Skeletal muscle tissue (tissue), 4 donors: ENCODE results near the gene C11orf21. TPM values are rescaled to one million over a fixed set of nuclear protein-coding genes. Genes with fewer than 3 reads are reported as not detected.
"Not testable (repeated sequence)": the region's sequence is repeated elsewhere in the genome, so short reads cannot be mapped to it uniquely, and the experiment has no call there.

Experiments used
- H3K27ac ChIP-seq: one replicate; pipeline ENCODE4 v1.7.0; 2013; ENCODE audit warnings: mild to moderate bottlenecking, low read depth, low read length, inconsistent platforms
- H3K27me3 ChIP-seq, 3 donors: one replicate each; pipeline ENCODE4 v1.7.0; 2013; ENCODE audit warnings: low read length in 3 of 3; ENCODE audit not compliant: control insufficient read depth in 3 of 3, insufficient read depth in 3 of 3
- H3K36me3 ChIP-seq, 3 donors: one replicate each; pipeline ENCODE4 v1.7.0; 2013; ENCODE audit warnings: low read length in 3 of 3; ENCODE audit not compliant: control insufficient read depth in 3 of 3, insufficient read depth in 3 of 3
- H3K4me1 ChIP-seq, 3 donors: one replicate each; pipeline ENCODE4 v1.7.0; 2013; ENCODE audit warnings: low read length in 3 of 3, mild to moderate bottlenecking in 3 of 3; ENCODE audit not compliant: control insufficient read depth in 3 of 3, insufficient read depth in 3 of 3
- H3K4me3 ChIP-seq, 3 donors: one replicate each; pipeline ENCODE4 v1.7.0; 2013; ENCODE audit warnings: low read length in 3 of 3
- H3K9ac ChIP-seq, 3 donors: one replicate each; pipeline ENCODE4 v1.7.0; 2013; ENCODE audit warnings: low read length in 3 of 3, mild to moderate bottlenecking in 3 of 3, moderate library complexity in 2 of 3, low read depth in 1 of 3
- H3K9me3 ChIP-seq, 3 donors: one replicate each; pipeline ENCODE4 v1.7.0; 2013; ENCODE audit warnings: low read length in 3 of 3; ENCODE audit not compliant: control insufficient read depth in 3 of 3
- total RNA-seq: library from RNA; depleted of rRNA; stranded (reverse); fragments of >200 nt; gene quantifications from one replicate; pipeline ENCODE4 v1.2.3, GENCODE V29; 2014
- donor health status: Osteomylitis.

Gene C11orf21
- total RNA-seq, result 1.6 TPM

- H3K9me3 ChIP-seq, result no peaks in the 10 kb centered on the region
- peaks cover 12 to 14% (median 14%) of the 10 kb centered on the region in 3 donors for H3K4me1 ChIP-seq
- H3K27me3 ChIP-seq, result peaks cover 0 to 11% (median 7%) of the 10 kb centered on the region in 3 donors
- no peak within 1 kb of the TSS for H3K9ac ChIP-seq
- no peak within 1 kb of the TSS for H3K4me3 ChIP-seq
- H3K36me3 ChIP-seq, result no peaks in the 10 kb centered on the region
- H3K27ac ChIP-seq, result no peak within 1 kb of the TSS
These were observed at the start of gene C11orf21, which contains the start of gene TSPAN32 for GRCh38 chr11:2301631-2302305. Gene C11orf21, minus strand, starts transcription at chr11:2301918. Its CDS starts 110 bp downstream, at chr11:2301808. Gene TSPAN32, plus strand, starts transcription at chr11:2302013. Its CDS starts 137 bp downstream, at chr11:2302150.

GRCh38 chr11:2348986-2349385, 47.3 kb upstream of the C11orf21 start:
- Histone ChIP-seq H3K4me1 (no peaks in the 10 kb centered on the region), H3K4me3 (no peak overlapping the region), H3K9me3 (peaks cover 0 to 2% (median 0%) of the 10 kb centered on the region in 3 donors)

GRCh38 chr11:2347308-2347830, 45.7 kb upstream of the C11orf21 start:
- H3K27ac ChIP-seq, result no peak overlapping the region
- peaks cover 0 to 2% (median 0%) of the 10 kb centered on the region in 3 donors for H3K9me3 ChIP-seq
- H3K4me3 ChIP-seq, result no peak overlapping the region
- no peaks in the 10 kb centered on the region for H3K36me3 ChIP-seq
- H3K9ac ChIP-seq, result no peak overlapping the region
- no peaks in the 10 kb centered on the region for H3K27me3 ChIP-seq
- H3K4me1 ChIP-seq, result no peaks in the 10 kb centered on the region

More at GRCh38 chr11:2348986-2349385, 47.3 kb upstream of the C11orf21 start:
- Histone ChIP-seq H3K9ac (no peak overlapping the region), H3K27me3 (no peaks in the 10 kb centered on the region), H3K36me3 (no peaks in the 10 kb centered on the region), H3K27ac (no peak overlapping the region)

GRCh38 chr11:2346586-2347307, 45.0 kb upstream of the C11orf21 start:
- Histone ChIP-seq H3K27ac (no peak overlapping the region), H3K4me3 (no peak overlapping the region), H3K9ac (no peak overlapping the region), H3K4me1 (no peaks in the 10 kb centered on the region), H3K27me3 (no peaks in the 10 kb centered on the region), H3K9me3 (peaks cover 0 to 2% (median 0%) of the 10 kb centered on the region in 3 donors), H3K36me3 (no peaks in the 10 kb centered on the region)

- Histone ChIP-seq H3K27ac (no peak overlapping the region), H3K4me3 (no peak overlapping the region), H3K36me3 (no peaks in the 10 kb centered on the region), H3K9ac (no peak overlapping the region), H3K9me3 (peaks cover 0 to 2% (median 0%) of the 10 kb centered on the region in 3 donors), H3K4me1 (no peaks in the 10 kb centered on the region), H3K27me3 (no peaks in the 10 kb centered on the region)
These were observed 44.3 kb upstream of the C11orf21 start for GRCh38 chr11:2346014-2346413.

- H3K36me3 ChIP-seq, result no peaks in the 10 kb centered on the region
- peaks cover 0 to 2% (median 0%) of the 10 kb centered on the region in 3 donors for H3K9me3 ChIP-seq
- no peaks in the 10 kb centered on the region for H3K27me3 ChIP-seq
- no peaks in the 10 kb centered on the region for H3K4me1 ChIP-seq
- H3K9ac ChIP-seq, result no peak overlapping the region
- no peak overlapping the region for H3K27ac ChIP-seq
- no peak overlapping the region for H3K4me3 ChIP-seq
These were observed 43.3 kb upstream of the C11orf21 start for GRCh38 chr11:2345050-2345449.

- H3K27ac ChIP-seq, result no peak overlapping the region
- no peak overlapping the region for H3K4me3 ChIP-seq
- no peak overlapping the region for H3K9ac ChIP-seq
- H3K27me3 ChIP-seq, result no peaks in the 10 kb centered on the region
- no peaks in the 10 kb centered on the region for H3K4me1 ChIP-seq
- H3K36me3 ChIP-seq, result no peaks in the 10 kb centered on the region
- H3K9me3 ChIP-seq, result no peaks in the 10 kb centered on the region
These were observed 41.8 kb upstream of the C11orf21 start for GRCh38 chr11:2343502-2343901.

GRCh38 chr11:2342981-2343380, 41.3 kb upstream of the C11orf21 start:
- H3K9ac ChIP-seq, result no peak overlapping the region

GRCh38 chr11:2342557-2342956, 40.8 kb upstream of the C11orf21 start:
- no peak overlapping the region for H3K9ac ChIP-seq
- H3K9me3 ChIP-seq, result no peaks in the 10 kb centered on the region
- no peaks in the 10 kb centered on the region for H3K4me1 ChIP-seq
- no peaks in the 10 kb centered on the region for H3K36me3 ChIP-seq
- no peaks in the 10 kb centered on the region for H3K27me3 ChIP-seq
- H3K27ac ChIP-seq, result no peak overlapping the region
- H3K4me3 ChIP-seq, result no peak overlapping the region

More at GRCh38 chr11:2342981-2343380, 41.3 kb upstream of the C11orf21 start:
- H3K27ac ChIP-seq, result no peak overlapping the region
- H3K36me3 ChIP-seq, result no peaks in the 10 kb centered on the region
- H3K9me3 ChIP-seq, result no peaks in the 10 kb centered on the region
- H3K27me3 ChIP-seq, result no peaks in the 10 kb centered on the region
- no peaks in the 10 kb centered on the region for H3K4me1 ChIP-seq
- H3K4me3 ChIP-seq, result no peak overlapping the region

- H3K9me3 ChIP-seq, H3K4me3 ChIP-seq, H3K9ac ChIP-seq, H3K27ac ChIP-seq, H3K36me3 ChIP-seq, H3K4me1 ChIP-seq, H3K27me3 ChIP-seq: not testable (repeated sequence)
These were observed 37.0 kb upstream of the C11orf21 start for GRCh38 chr11:2338760-2339159.
